Activated T-helper 1 cell treated with anti-CD3 and anti-CD28 coated beads, Interleukin-12 subunit alpha, Interleukin-12 subunit beta, Interleukin-2, Interleukin-4 antibody, amounts not matched to agents 30 ng/mL and 10 ng/mL and 1 ng/mL, durations not matched to agents 14 hours and 24 hours and 36 hours (primary cell): ENCODE data around the gene ANK2. TPM values are rescaled to one million over a fixed set of nuclear protein-coding genes. Genes with fewer than 3 reads are reported as not detected.

Source experiments
- DNase-seq: peaks from one replicate; pipeline ENCODE4 v3.0.0; 2021; ENCODE audit warnings: low spot score
- H3K27ac Mint-ChIP-seq: one replicate; pipeline ENCODE4 v1.8.0; 2021; ENCODE audit warnings: mild to moderate bottlenecking, mixed read lengths
- H3K27me3 Mint-ChIP-seq: one replicate; pipeline ENCODE4 v1.8.0; 2022; ENCODE audit warnings: mild to moderate bottlenecking, moderate library complexity, mixed read lengths; ENCODE audit not compliant: insufficient read depth
- H3K36me3 Mint-ChIP-seq: one replicate; pipeline ENCODE4 v1.8.0; 2021; ENCODE audit warnings: low read depth, mixed read lengths
- H3K4me1 Mint-ChIP-seq: one replicate; pipeline ENCODE4 v1.8.0; 2021; ENCODE audit warnings: low read depth, mixed read lengths
- H3K4me3 Mint-ChIP-seq: one replicate; pipeline ENCODE4 v1.8.0; 2021; ENCODE audit warnings: mild to moderate bottlenecking, moderate library complexity, mixed read lengths
- H3K9me3 Mint-ChIP-seq: one replicate; pipeline ENCODE4 v1.8.0; 2021; ENCODE audit warnings: mixed read lengths
- intact Hi-C: fragments of 100-400 bp; cut with micrococcal nuclease; formaldehyde crosslinking; loops from one replicate; pipeline ENCODE4 v1.15.1; 2024
- total RNA-seq: library from RNA; stranded (reverse); gene quantifications from 2 replicates; pipeline ENCODE4 v1.2.3, GENCODE V29; 2022

ANK2 gene
- total RNA-seq, 1 donor from 2014 or later, result 3.1 TPM

- DNase-seq, result no peak
These were observed 326.7 kb downstream of the ANK2 start for GRCh38 chr4:113375964-113376666.

GRCh38 chr4:113378836-113379235 is 329.4 kb downstream of the ANK2 start:
- no peak for DNase-seq
- H3K4me1 Mint-ChIP-seq, result no peaks in the 10 kb centered on the region
- H3K36me3 Mint-ChIP-seq, result no peaks in the 10 kb centered on the region
- H3K4me3 Mint-ChIP-seq, result no peak overlapping the region
- peaks cover 11% of the 10 kb centered on the region for H3K27me3 Mint-ChIP-seq
- intact Hi-C loops, result no loop called here
- H3K27ac Mint-ChIP-seq, result no peak overlapping the region
- no peaks in the 10 kb centered on the region for H3K9me3 Mint-ChIP-seq

More at GRCh38 chr4:113375964-113376666, 326.7 kb downstream of the ANK2 start:
- Mint-ChIP-seq H3K4me1 (no peaks in the 10 kb centered on the region), H3K27me3 (peaks cover 5% of the 10 kb centered on the region), H3K9me3 (no peaks in the 10 kb centered on the region), H3K36me3 (no peaks in the 10 kb centered on the region), H3K4me3 (no peak overlapping the region), H3K27ac (no peak overlapping the region)
- intact Hi-C loops, result no loop called here

- H3K4me1 Mint-ChIP-seq, result no peaks in the 10 kb centered on the region
- no peaks in the 10 kb centered on the region for H3K9me3 Mint-ChIP-seq
- no peak overlapping the region for H3K4me3 Mint-ChIP-seq
- intact Hi-C loops, result no loop called here
- no peak for DNase-seq
- no peaks in the 10 kb centered on the region for H3K36me3 Mint-ChIP-seq
- peaks cover 11% of the 10 kb centered on the region for H3K27me3 Mint-ChIP-seq
- H3K27ac Mint-ChIP-seq, result no peak overlapping the region
These were observed 333.3 kb downstream of the ANK2 start for GRCh38 chr4:113382704-113383103.

- intact Hi-C loops, result no loop called here
- peaks cover 11% of the 10 kb centered on the region for H3K27me3 Mint-ChIP-seq
These were observed 333.8 kb downstream of the ANK2 start for GRCh38 chr4:113383111-113383785.

GRCh38 chr4:113384600-113384999 is 335.1 kb downstream of the ANK2 start:
- no peaks in the 10 kb centered on the region for H3K4me1 Mint-ChIP-seq
- no peaks in the 10 kb centered on the region for H3K36me3 Mint-ChIP-seq
- intact Hi-C loops, result no loop called here
- peaks cover 9% of the 10 kb centered on the region for H3K27me3 Mint-ChIP-seq
- H3K27ac Mint-ChIP-seq, result no peak overlapping the region
- H3K4me3 Mint-ChIP-seq, result no peak overlapping the region
- no peaks in the 10 kb centered on the region for H3K9me3 Mint-ChIP-seq
- no peak for DNase-seq

More at GRCh38 chr4:113383111-113383785, 333.8 kb downstream of the ANK2 start:
- no peaks in the 10 kb centered on the region for H3K36me3 Mint-ChIP-seq
- H3K4me3 Mint-ChIP-seq, result no peak overlapping the region
- no peaks in the 10 kb centered on the region for H3K4me1 Mint-ChIP-seq
- H3K27ac Mint-ChIP-seq, result no peak overlapping the region
- no peak for DNase-seq
- no peaks in the 10 kb centered on the region for H3K9me3 Mint-ChIP-seq

- Mint-ChIP-seq H3K9me3 (no peaks in the 10 kb centered on the region), H3K4me3 (no peak overlapping the region), H3K27me3 (peaks cover 7% of the 10 kb centered on the region), H3K36me3 (no peaks in the 10 kb centered on the region), H3K4me1 (no peaks in the 10 kb centered on the region), H3K27ac (no peak overlapping the region)
- no peak for DNase-seq
- intact Hi-C loops, result no loop called here
These were observed 335.9 kb downstream of the ANK2 start for GRCh38 chr4:113385281-113385899.

- no peaks in the 10 kb centered on the region for H3K36me3 Mint-ChIP-seq
- H3K9me3 Mint-ChIP-seq, result no peaks in the 10 kb centered on the region
- DNase-seq, result no peak
- no peak overlapping the region for H3K27ac Mint-ChIP-seq
- H3K4me1 Mint-ChIP-seq, result no peaks in the 10 kb centered on the region
- intact Hi-C loops, result no loop called here
- no peak overlapping the region for H3K4me3 Mint-ChIP-seq
- H3K27me3 Mint-ChIP-seq, result no peaks in the 10 kb centered on the region
These were observed 339.7 kb downstream of the ANK2 start for GRCh38 chr4:113389160-113389559.

- no peaks in the 10 kb centered on the region for H3K9me3 Mint-ChIP-seq
- no peaks in the 10 kb centered on the region for H3K36me3 Mint-ChIP-seq
- intact Hi-C loops, result loop anchor here (5.0 kb wide), 1 partner anchor 431 kb away; no protein-coding TSS in a partner anchor
- no peak overlapping the region for H3K4me3 Mint-ChIP-seq
- H3K27ac Mint-ChIP-seq, result no peak overlapping the region
- H3K27me3 Mint-ChIP-seq, result peaks cover 2% of the 10 kb centered on the region
- no peaks in the 10 kb centered on the region for H3K4me1 Mint-ChIP-seq
- no peak for DNase-seq
These were observed 341.4 kb downstream of the ANK2 start for GRCh38 chr4:113390850-113391249.

- Mint-ChIP-seq H3K4me1 (no peaks in the 10 kb centered on the region), H3K27me3 (peaks cover 2% of the 10 kb centered on the region), H3K4me3 (no peak overlapping the region), H3K9me3 (no peaks in the 10 kb centered on the region), H3K27ac (no peak overlapping the region), H3K36me3 (no peaks in the 10 kb centered on the region)
- DNase-seq, result no peak
- intact Hi-C loops, result loop anchor here (1.0 to 5.0 kb wide), 13 partner anchors 53 to 1301 kb away; no protein-coding TSS in a partner anchor
These were observed 344.8 kb downstream of the ANK2 start for GRCh38 chr4:113394108-113394729.

GRCh38 chr4:113394730-113395530 is 345.5 kb downstream of the ANK2 start:
- intact Hi-C loops, result loop anchor here (1.0 to 5.0 kb wide), 14 partner anchors 52 to 1300 kb away; no protein-coding TSS in a partner anchor
- Mint-ChIP-seq H3K4me3 (no peak overlapping the region), H3K9me3 (no peaks in the 10 kb centered on the region), H3K27me3 (peaks cover 2% of the 10 kb centered on the region), H3K4me1 (no peaks in the 10 kb centered on the region), H3K36me3 (no peaks in the 10 kb centered on the region), H3K27ac (no peak overlapping the region)
- DNase-seq, result peak; percentile 48

- Mint-ChIP-seq H3K36me3 (no peaks in the 10 kb centered on the region), H3K27me3 (peaks cover 2% of the 10 kb centered on the region), H3K4me1 (no peaks in the 10 kb centered on the region), H3K9me3 (no peaks in the 10 kb centered on the region), H3K4me3 (no peak overlapping the region), H3K27ac (no peak overlapping the region)
- DNase-seq, result no peak
- intact Hi-C loops, result no loop called here
These were observed 347.8 kb downstream of the ANK2 start for GRCh38 chr4:113397114-113397701.
